Coronary artery (tissue), 2 donors: ENCODE measurements around the gene LAMA4.
A peak's percentile ranks its signal among the peaks of the same experiment; 100 is the strongest.

Experiments used
- DNase-seq: peaks from one replicate; pipeline ENCODE4 v3.0.0-alpha.2; 2017; ENCODE audit warnings: low spot score
- H3K27ac ChIP-seq, 2 donors: fragments of 200-600 bp; sonication (generic); one replicate each; pipeline ENCODE4 v1.5.1; 2016 to 2019
- H3K4me3 ChIP-seq: fragments of 200-600 bp; sonication (generic); 2 replicates; pipeline ENCODE4 v1.5.1; 2016; ENCODE audit warnings: mild to moderate bottlenecking, moderate library complexity
- TF ChIP-seq, protein P1 (sequence below): fragments of 200-600 bp; sonication (generic); IDR thresholded peaks from one replicate; pipeline ENCODE4 v1.5.1; 2019; ENCODE audit warnings: antibody characterized with exemption

The LAMA4 gene

DNA sequence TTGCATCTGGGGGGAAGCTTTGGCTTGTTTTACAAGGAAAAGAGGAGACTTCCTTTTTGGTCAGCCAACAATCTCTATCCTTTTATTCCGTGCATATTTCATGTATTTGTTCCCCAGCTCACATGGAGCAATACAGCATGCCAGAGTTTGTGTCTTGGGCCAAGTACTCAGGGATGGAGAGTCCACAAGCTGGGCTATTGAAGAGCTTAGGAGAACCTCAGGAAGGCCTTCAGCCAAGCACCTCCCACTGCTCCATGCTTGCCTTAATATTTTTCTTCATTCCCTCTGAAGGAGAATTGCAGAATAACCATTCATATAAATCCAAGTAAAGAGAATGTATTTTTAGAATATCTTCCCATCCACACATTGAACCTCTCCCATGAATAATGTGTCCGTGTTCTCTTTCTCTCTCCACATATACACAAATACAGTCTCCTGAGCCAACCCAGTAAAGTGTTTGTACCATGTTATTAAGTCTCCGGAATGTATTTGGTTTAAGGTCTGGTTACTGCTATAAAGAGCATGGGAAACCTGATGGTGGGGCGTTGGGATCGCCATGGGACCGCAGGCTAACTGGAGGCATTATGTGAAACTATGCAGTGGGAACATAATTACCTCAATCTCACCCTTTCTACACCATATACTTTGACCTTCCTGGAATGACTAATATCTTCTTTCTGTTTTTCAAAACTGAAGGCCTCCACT is 3.0 kb downstream of the LAMA4 start:
- no peak for DNase-seq
- H3K4me3 ChIP-seq, result peak overlapping the region; percentile 86
- TF ChIP-seq, protein P1, sequence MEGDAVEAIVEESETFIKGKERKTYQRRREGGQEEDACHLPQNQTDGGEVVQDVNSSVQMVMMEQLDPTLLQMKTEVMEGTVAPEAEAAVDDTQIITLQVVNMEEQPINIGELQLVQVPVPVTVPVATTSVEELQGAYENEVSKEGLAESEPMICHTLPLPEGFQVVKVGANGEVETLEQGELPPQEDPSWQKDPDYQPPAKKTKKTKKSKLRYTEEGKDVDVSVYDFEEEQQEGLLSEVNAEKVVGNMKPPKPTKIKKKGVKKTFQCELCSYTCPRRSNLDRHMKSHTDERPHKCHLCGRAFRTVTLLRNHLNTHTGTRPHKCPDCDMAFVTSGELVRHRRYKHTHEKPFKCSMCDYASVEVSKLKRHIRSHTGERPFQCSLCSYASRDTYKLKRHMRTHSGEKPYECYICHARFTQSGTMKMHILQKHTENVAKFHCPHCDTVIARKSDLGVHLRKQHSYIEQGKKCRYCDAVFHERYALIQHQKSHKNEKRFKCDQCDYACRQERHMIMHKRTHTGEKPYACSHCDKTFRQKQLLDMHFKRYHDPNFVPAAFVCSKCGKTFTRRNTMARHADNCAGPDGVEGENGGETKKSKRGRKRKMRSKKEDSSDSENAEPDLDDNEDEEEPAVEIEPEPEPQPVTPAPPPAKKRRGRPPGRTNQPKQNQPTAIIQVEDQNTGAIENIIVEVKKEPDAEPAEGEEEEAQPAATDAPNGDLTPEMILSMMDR, result no peak
- peak overlapping the region in 1 of 2 donors; percentile 70 for H3K27ac ChIP-seq

DNA sequence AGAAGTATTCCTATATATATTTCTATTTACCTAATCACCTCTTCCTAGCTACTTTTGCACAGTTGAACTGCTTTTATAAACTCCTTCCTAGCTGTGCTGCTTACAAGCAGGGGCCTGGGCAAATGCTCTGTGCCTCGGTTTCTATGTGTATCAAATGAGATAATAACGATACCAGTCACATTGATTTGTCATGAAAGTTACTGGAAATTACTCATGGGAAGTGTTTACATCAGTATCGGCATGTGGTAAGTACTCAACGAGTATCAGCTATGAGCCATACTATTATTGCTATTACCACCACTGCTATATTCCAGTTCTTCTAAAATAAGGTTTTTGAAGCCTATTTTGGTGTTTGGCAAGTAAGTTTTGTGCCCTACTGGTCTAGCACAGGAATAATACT is 4.9 kb downstream of the LAMA4 start:
- H3K27ac ChIP-seq, result no peak overlapping the region
- H3K4me3 ChIP-seq, result no peak overlapping the region
- TF ChIP-seq, protein P1, result no peak
- DNase-seq, result no peak

DNA sequence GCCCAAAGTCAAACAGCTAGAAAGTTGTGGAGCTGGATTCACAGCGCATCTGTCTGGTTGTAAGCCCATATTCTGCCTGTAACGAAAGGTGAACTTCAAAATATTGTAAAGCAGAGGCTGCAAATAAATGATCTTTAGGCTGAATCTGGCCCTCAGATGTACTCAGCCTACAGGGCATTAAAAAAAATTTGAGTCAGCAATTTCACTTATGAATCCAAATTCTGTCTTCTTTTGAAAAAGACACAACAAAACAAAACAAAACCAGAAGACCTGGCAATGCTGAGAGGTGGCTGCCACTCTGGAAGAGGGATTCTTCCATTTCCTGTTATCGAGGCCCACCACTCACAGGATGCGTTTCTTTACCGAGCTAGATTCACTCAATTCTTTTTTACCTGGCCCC is 7.1 kb downstream of the LAMA4 start:
- Histone ChIP-seq H3K27ac (peak overlapping the region in 1 of 2 donors; percentile 23), H3K4me3 (peak overlapping the region; percentile 36)
- TF ChIP-seq, protein P1, result no peak
- DNase-seq, result no peak

DNA sequence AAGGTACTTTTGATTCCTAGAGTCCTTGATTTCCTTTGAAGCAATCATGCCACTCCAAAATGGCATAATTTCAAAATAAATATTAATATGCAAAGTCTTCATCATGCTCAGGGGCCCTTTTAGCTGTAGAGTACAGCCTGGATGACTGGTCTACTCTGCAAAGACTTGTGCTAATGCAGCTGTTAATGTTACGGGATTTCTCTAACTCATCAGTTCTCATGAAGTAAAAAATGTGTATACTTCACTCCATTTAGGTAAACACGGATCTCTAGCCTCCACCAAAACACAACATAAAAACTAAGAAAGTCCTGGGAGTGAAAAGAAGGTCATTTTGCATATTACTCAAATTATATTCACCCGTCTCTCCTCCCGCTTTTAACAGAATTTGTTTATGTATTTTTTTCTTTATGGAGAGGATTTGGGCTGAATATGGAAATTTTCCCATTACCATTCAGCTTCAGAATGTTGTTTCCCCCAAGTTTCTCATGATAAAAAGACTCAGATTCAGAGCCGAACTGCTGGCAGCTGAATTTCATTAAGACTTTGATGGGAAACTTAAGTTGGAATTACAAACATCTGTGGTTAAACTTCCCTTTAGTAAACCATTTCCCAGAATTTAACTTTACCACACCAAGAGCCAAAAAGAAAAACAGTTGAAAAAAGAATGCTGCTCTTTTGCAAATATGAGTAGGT is 8.7 kb downstream of the LAMA4 start:
- Histone ChIP-seq H3K4me3 (peak overlapping the region; percentile 11), H3K27ac (peak overlapping the region; percentile 3 to 65)
- TF ChIP-seq, protein P1, result no peak
- DNase-seq, result no peak

DNA sequence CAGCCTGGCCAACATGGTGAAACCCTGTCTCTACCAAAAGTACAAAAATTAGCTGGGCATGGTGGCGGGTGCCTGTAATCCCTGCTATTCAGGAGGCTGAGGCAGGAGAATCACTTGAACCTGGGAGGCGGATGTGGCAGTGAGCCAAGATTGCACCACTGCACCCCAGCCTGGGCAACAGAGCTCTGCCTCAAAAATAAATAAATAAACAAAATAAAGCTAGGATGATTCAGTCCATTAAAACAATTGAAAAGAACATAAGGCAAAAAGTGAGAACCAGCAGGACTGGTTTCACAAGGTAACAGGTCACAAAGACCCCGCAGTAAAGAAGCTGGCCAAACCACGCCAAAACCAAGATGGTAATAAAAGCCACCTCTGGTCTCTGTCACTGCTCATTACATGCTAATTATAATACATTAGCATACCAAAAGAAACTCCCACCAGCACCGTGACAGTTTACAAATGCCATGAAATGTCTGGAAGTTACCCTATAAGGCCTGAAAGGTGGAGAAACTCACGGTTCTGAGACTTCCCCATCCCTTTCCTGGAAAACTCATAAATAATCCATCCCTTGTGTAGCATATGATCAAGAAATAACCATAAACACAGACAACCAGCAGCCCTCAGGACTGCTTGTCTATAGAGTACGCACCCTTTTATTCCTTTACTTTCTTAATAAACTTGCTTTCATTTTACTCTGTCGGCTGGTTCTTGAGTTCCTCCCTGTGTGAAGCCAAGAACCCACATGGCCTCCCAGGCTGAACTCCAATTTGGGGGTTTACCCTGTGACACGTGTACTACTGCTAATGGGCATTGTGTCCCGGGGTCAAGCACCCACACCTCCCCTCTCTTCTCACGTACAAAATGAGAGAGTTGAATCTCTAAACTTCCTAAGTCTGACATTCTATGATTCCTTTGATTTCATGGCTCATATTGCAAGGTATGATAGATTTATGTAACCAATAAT is 10.2 kb downstream of the LAMA4 start:
- no peak for DNase-seq
- Histone ChIP-seq H3K4me3 (peak overlapping the region; percentile 14), H3K27ac (peak overlapping the region in 1 of 2 donors; percentile 10)
- TF ChIP-seq, protein P1, result no peak

DNA sequence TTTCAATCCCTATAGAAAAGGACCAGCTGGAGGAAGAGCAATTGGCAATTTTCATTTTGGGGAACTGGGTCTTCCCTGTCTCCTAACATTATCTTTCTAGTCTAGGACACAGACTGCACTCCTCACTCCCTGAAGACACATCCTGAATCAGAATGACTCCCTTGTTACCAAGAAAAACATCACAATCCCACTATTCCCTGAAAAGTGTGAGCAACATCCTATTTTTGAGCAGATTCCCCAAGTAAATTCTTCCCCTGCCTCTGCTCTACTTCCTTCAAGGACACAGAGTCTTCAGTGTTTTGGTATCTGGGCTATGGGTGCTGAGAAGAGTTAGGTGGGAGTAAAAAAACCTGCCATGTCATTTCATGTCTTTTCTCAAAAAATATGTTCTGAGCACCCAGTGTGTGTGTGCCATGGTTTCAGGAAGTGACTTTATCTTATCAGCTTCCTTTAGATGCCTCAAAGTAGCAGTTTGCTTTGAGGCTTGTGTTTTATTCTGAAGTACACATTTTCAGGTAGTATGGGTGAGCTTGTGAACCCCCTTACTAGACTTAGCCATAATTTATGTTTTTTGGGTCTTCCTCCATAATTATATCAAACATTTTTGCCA is 12.4 kb downstream of the LAMA4 start:
- Histone ChIP-seq H3K27ac (peak overlapping the region in 1 of 2 donors; percentile 44), H3K4me3 (no peak overlapping the region)
- no peak for DNase-seq
- TF ChIP-seq, protein P1, result no peak
